ENCODE results near the gene NINL. TPM values are rescaled to one million over a fixed set of nuclear protein-coding genes. Genes with fewer than 3 reads are reported as not detected.

The NINL gene
- polyA plus RNA-seq, 1 of the 3 experiments (the other 2 are of a cell fraction), result 22.5 TPM

DNA sequence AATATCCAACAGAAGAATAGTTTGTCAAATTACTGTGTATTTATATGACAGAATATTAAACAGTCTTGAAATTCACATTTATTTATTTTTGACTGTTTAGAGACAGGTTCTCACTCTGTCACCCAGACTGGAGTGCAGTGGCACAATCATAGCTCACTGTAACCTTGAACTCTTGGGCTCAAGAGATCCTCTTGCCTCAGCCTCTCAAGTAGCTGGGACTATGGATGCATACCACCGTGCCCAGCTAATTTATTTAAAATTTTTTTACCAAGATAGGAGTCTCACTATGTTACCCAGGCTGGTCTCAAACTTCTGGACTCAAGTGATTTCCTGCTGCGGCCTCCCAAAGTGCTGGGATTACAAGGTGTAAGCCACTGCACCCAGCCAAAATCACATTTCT lies 57.4 kb downstream of the NINL start:
- CTCF ChIA-PET, result no interaction called here
- no peak for DNase-seq
- no peaks in the 10 kb centered on the region for H3K27me3 ChIP-seq (ENCODE audit: insufficient read depth)
- no peak overlapping the region for H3K4me2 ChIP-seq
- WGBS (ENCODE audit: low lambda C conversion rate), result 98% methylated on average over 2 of the region's 2 CpGs
- H4K20me1 ChIP-seq (ENCODE audit: insufficient read depth), result peaks cover 11% of the 10 kb centered on the region; the same call in 1 of the 2 replicates
- no peak overlapping the region for H2AFZ ChIP-seq (ENCODE audit: low read depth)
- no peaks in the 10 kb centered on the region for H3K9me2 ChIP-seq
- TF ChIP-seq, protein P1, sequence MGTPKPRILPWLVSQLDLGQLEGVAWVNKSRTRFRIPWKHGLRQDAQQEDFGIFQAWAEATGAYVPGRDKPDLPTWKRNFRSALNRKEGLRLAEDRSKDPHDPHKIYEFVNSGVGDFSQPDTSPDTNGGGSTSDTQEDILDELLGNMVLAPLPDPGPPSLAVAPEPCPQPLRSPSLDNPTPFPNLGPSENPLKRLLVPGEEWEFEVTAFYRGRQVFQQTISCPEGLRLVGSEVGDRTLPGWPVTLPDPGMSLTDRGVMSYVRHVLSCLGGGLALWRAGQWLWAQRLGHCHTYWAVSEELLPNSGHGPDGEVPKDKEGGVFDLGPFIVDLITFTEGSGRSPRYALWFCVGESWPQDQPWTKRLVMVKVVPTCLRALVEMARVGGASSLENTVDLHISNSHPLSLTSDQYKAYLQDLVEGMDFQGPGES (IDR thresholded peaks at IDR 0.05; ENCODE audit: low read depth, low read length), result no peak
- TF ChIP-seq CHD2 (IDR thresholded peaks at IDR 0.05; ENCODE audit: low read length, partially characterized antibody) (no peak), RXRA (IDR thresholded peaks at IDR 0.05; ENCODE audit: borderline replicate concordance, low read depth) (no peak), FOSL2 (IDR thresholded peaks at IDR 0.05; ENCODE audit: borderline replicate concordance, low read depth) (no peak), REST (IDR thresholded peaks at IDR 0.05; ENCODE audit: low read depth, low read length) (no peak), YY1 (IDR thresholded peaks at IDR 0.05; ENCODE audit: low read depth) (no peak), CTCF (IDR thresholded peaks at IDR 0.05) (no peak), ELF1 (IDR thresholded peaks at IDR 0.05) (no peak), RFX5 (IDR thresholded peaks at IDR 0.05; ENCODE audit: low read length) (no peak), MXI1 (IDR thresholded peaks at IDR 0.05; ENCODE audit: low read depth, low read length) (no peak), GATA2 (CRISPR knock-in tag; IDR thresholded peaks at IDR 0.05) (no peak), NFIC (IDR thresholded peaks at IDR 0.05; ENCODE audit: borderline replicate concordance) (no peak), MEF2A (IDR thresholded peaks at IDR 0.05; ENCODE audit: borderline replicate concordance, low read depth) (no peak), TEAD4 (IDR thresholded peaks at IDR 0.05; ENCODE audit: borderline replicate concordance, insufficient read depth) (no peak), TAF1 (IDR thresholded peaks at IDR 0.05; ENCODE audit: borderline replicate concordance, low read depth, low read length) (no peak), RCOR1 (IDR thresholded peaks at IDR 0.05; ENCODE audit: low read length) (no peak)
- TF ChIP-seq, protein P2, sequence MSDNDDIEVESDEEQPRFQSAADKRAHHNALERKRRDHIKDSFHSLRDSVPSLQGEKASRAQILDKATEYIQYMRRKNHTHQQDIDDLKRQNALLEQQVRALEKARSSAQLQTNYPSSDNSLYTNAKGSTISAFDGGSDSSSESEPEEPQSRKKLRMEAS (IDR thresholded peaks at IDR 0.05; ENCODE audit: low read depth), result no peak
- TF ChIP-seq, protein P3, sequence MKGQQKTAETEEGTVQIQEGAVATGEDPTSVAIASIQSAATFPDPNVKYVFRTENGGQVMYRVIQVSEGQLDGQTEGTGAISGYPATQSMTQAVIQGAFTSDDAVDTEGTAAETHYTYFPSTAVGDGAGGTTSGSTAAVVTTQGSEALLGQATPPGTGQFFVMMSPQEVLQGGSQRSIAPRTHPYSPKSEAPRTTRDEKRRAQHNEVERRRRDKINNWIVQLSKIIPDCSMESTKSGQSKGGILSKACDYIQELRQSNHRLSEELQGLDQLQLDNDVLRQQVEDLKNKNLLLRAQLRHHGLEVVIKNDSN (IDR thresholded peaks at IDR 0.05; ENCODE audit: borderline replicate concordance, low read depth), result no peak
- TF ChIP-seq, protein P4, sequence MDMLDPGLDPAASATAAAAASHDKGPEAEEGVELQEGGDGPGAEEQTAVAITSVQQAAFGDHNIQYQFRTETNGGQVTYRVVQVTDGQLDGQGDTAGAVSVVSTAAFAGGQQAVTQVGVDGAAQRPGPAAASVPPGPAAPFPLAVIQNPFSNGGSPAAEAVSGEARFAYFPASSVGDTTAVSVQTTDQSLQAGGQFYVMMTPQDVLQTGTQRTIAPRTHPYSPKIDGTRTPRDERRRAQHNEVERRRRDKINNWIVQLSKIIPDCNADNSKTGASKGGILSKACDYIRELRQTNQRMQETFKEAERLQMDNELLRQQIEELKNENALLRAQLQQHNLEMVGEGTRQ (IDR thresholded peaks at IDR 0.05; ENCODE audit: borderline replicate concordance, low read depth, low read length), result no peak
- H3K9me3 ChIP-seq, result no peaks in the 10 kb centered on the region
- no peak overlapping the region for H3K9ac ChIP-seq
- peaks cover 18% of the 10 kb centered on the region for H3F3A ChIP-seq (replicated peaks; ENCODE audit: insufficient read depth)
- H3K79me2 ChIP-seq (ENCODE audit: insufficient read depth), result peaks cover 37% of the 10 kb centered on the region
- H3K4me3 ChIP-seq (ENCODE audit: low read depth in 2 of 2, low read length in 1 of 2), result no peak overlapping the region
- peaks cover 5 to 7% of the 10 kb centered on the region in 2 experiments for H3K36me3 ChIP-seq (replicated peaks in 1 of 2; ENCODE audit: control insufficient read depth in 1 of 2, insufficient read depth in 2 of 2, low read length in 1 of 2)
- H3K27ac ChIP-seq (ENCODE audit: low read depth in 2 of 2, low read length in 1 of 2), result no peak overlapping the region
- POLR2A ChIA-PET, result no interaction called here
- peaks cover 8 to 10% of the 10 kb centered on the region in 2 experiments; a peak in 3 of 4 replicates for H3K4me1 ChIP-seq (ENCODE audit: control insufficient read depth in 1 of 2, insufficient read depth in 2 of 2, low read depth in 1 of 2, low read length in 1 of 2)

Measured in SK-N-SH (cell line).